Measurements from ENCODE around the gene ALG12. TPM values are rescaled to one million over a fixed set of nuclear protein-coding genes. Genes with fewer than 3 reads are reported as not detected.

Gene ALG12
- total RNA-seq, 1 donor from 2014 or later: 26.2 TPM

GRCh38 chr22:49889071-49889470 lies 29.2 kb downstream of the ALG12 start:
- Histone ChIP-seq H4K20me1 (ENCODE audit: insufficient read depth, low read length) (peaks cover 70% of the 10 kb centered on the region), H3K9ac (ENCODE audit: low read length) (no peak overlapping the region), H3K79me2 (ENCODE audit: insufficient read depth, low read length) (peaks cover 61% of the 10 kb centered on the region), H3K4me1 (ENCODE audit: insufficient read depth, low read length) (no peaks in the 10 kb centered on the region), H2AFZ (ENCODE audit: low read depth, low read length) (no peak overlapping the region), H3K4me3 (ENCODE audit: insufficient read depth, low read depth, low read length) (no peak overlapping the region), H3K36me3 (ENCODE audit: insufficient read depth, low read length) (peaks cover 13% of the 10 kb centered on the region), H3K9me3 (ENCODE audit: insufficient read depth, low read depth, low read length) (no peaks in the 10 kb centered on the region), H3K4me2 (ENCODE audit: low read length) (no peak overlapping the region), H3K27me3 (ENCODE audit: insufficient read depth, low read length) (no peaks in the 10 kb centered on the region), H3K27ac (ENCODE audit: low read depth, low read length) (no peak overlapping the region)
- no peak for FAIRE-seq
- Mint-ChIP-seq H3K9me3 (ENCODE audit: unreplicated experiment) (peaks cover 11% of the 10 kb centered on the region), H3K27me3 (ENCODE audit: low read depth, unreplicated experiment) (no peaks in the 10 kb centered on the region), H3K36me3 (ENCODE audit: low read depth, unreplicated experiment) (peaks cover 60% of the 10 kb centered on the region), H3K27ac (ENCODE audit: unreplicated experiment) (no peak overlapping the region), H3K4me1 (ENCODE audit: low read depth, unreplicated experiment) (no peaks in the 10 kb centered on the region), H3K4me3 (ENCODE audit: unreplicated experiment) (no peak overlapping the region)
- TF ChIP-seq CTCF (IDR thresholded peaks at IDR 0.05; ENCODE audit: insufficient read depth, low read depth, low read length) (no peak), EZH2 (IDR thresholded peaks at IDR 0.05; ENCODE audit: insufficient read depth, low read length) (no peak)
- DNase-seq (ENCODE audit: low read depth): peak; percentile 64

GRCh38 chr22:49887702-49888101 lies 30.5 kb downstream of the ALG12 start:
- no peak overlapping the region for H3K4me3 ChIP-seq (ENCODE audit: insufficient read depth, low read depth, low read length)
- H3K79me2 ChIP-seq (ENCODE audit: insufficient read depth, low read length): peaks cover 73% of the 10 kb centered on the region
- Mint-ChIP-seq H3K4me3 (ENCODE audit: unreplicated experiment) (no peak overlapping the region), H3K27me3 (ENCODE audit: low read depth, unreplicated experiment) (no peaks in the 10 kb centered on the region), H3K36me3 (ENCODE audit: low read depth, unreplicated experiment) (peaks cover 65% of the 10 kb centered on the region), H3K9me3 (ENCODE audit: unreplicated experiment) (peaks cover 11% of the 10 kb centered on the region), H3K4me1 (ENCODE audit: low read depth, unreplicated experiment) (peaks cover 11% of the 10 kb centered on the region), H3K27ac (ENCODE audit: unreplicated experiment) (no peak overlapping the region)
- peaks cover 82% of the 10 kb centered on the region for H4K20me1 ChIP-seq (ENCODE audit: insufficient read depth, low read length)
- no peak overlapping the region for H3K9ac ChIP-seq (ENCODE audit: low read length)
- no peak overlapping the region for H2AFZ ChIP-seq (ENCODE audit: low read depth, low read length)
- H3K36me3 ChIP-seq (ENCODE audit: insufficient read depth, low read length): peaks cover 12% of the 10 kb centered on the region
- TF ChIP-seq EZH2 (IDR thresholded peaks at IDR 0.05; ENCODE audit: insufficient read depth, low read length): no peak
- no peaks in the 10 kb centered on the region for H3K4me1 ChIP-seq (ENCODE audit: insufficient read depth, low read length)
- no peak overlapping the region for H3K4me2 ChIP-seq (ENCODE audit: low read length)
- H3K27me3 ChIP-seq (ENCODE audit: insufficient read depth, low read length): no peaks in the 10 kb centered on the region
- FAIRE-seq (no peak), DNase-seq (ENCODE audit: low read depth) (no peak)
- no peaks in the 10 kb centered on the region for H3K9me3 ChIP-seq (ENCODE audit: insufficient read depth, low read depth, low read length)
- H3K27ac ChIP-seq (ENCODE audit: low read depth, low read length): no peak overlapping the region

GRCh38 chr22:49887064-49887451 lies 31.2 kb downstream of the ALG12 start:
- Histone ChIP-seq H3K79me2 (ENCODE audit: insufficient read depth, low read length) (peaks cover 79% of the 10 kb centered on the region), H3K4me2 (ENCODE audit: low read length) (no peak overlapping the region), H3K27ac (ENCODE audit: low read depth, low read length) (no peak overlapping the region), H2AFZ (ENCODE audit: low read depth, low read length) (no peak overlapping the region), H4K20me1 (ENCODE audit: insufficient read depth, low read length) (peaks cover 82% of the 10 kb centered on the region), H3K9me3 (ENCODE audit: insufficient read depth, low read depth, low read length) (no peaks in the 10 kb centered on the region), H3K9ac (ENCODE audit: low read length) (no peak overlapping the region), H3K4me1 (ENCODE audit: insufficient read depth, low read length) (peaks cover 6% of the 10 kb centered on the region), H3K36me3 (ENCODE audit: insufficient read depth, low read length) (peaks cover 12% of the 10 kb centered on the region), H3K4me3 (ENCODE audit: insufficient read depth, low read depth, low read length) (no peak overlapping the region), H3K27me3 (ENCODE audit: insufficient read depth, low read length) (no peaks in the 10 kb centered on the region)
- Mint-ChIP-seq H3K4me3 (ENCODE audit: unreplicated experiment) (no peak overlapping the region), H3K36me3 (ENCODE audit: low read depth, unreplicated experiment) (peaks cover 64% of the 10 kb centered on the region), H3K4me1 (ENCODE audit: low read depth, unreplicated experiment) (peaks cover 15% of the 10 kb centered on the region), H3K9me3 (ENCODE audit: unreplicated experiment) (peaks cover 10% of the 10 kb centered on the region), H3K27ac (ENCODE audit: unreplicated experiment) (no peak overlapping the region), H3K27me3 (ENCODE audit: low read depth, unreplicated experiment) (no peaks in the 10 kb centered on the region)
- FAIRE-seq (no peak), DNase-seq (ENCODE audit: low read depth) (no peak)
- no peak for TF ChIP-seq CTCF (IDR thresholded peaks at IDR 0.05; ENCODE audit: insufficient read depth, low read depth, low read length)
- no peak for TF ChIP-seq EZH2 (IDR thresholded peaks at IDR 0.05; ENCODE audit: insufficient read depth, low read length)
